NCI-H1105 (cell line): Measurements from ENCODE around the gene FGD4.
A peak's percentile ranks its signal among the peaks of the same experiment; 100 is the strongest.

Experiments
- DNase-seq: peaks from one replicate; lab custom pipeline; 2025; lab: John Stamatoyannopoulos, UW

The FGD4 gene

DNA sequence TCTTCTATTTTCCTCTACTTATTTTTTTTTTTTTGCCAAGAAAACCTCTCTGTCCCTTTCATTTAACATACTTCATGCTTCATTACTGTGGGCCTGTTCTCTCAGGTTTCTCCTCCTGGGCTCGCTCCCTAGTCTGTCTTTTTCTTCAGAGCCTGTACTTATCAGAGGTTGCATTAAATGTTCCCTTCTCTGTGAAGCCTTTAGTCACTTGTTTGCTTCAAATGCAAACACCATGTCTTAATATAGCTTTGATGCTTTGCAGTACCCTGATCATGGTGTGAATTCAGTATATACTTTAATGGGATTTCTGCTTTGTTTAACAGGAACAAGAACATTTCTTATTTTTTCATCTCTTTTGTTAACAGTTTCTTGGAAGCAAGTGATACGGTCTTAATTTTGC is 207.1 kb downstream of the FGD4 start:
- DNase-seq = no peak

DNA sequence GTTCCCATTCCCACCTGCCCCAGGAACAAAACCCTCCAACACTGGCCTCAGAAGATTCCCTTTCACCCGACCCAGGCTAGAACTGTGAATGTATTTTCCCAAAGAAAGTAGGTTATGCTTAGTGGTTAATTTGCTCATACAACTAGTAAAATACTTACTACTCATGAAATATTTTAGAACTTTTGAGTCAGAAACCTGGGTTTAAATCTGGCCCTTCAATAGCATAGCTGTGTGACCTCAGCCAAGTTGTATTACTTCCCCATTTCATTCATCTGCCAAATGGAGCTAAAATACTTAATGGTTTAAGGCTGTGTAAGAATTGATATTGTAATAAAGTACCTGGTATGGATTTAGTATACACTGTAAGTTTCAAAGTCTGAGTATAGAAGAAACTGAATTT is 210.6 kb downstream of the FGD4 start:
- DNase-seq = no peak

DNA sequence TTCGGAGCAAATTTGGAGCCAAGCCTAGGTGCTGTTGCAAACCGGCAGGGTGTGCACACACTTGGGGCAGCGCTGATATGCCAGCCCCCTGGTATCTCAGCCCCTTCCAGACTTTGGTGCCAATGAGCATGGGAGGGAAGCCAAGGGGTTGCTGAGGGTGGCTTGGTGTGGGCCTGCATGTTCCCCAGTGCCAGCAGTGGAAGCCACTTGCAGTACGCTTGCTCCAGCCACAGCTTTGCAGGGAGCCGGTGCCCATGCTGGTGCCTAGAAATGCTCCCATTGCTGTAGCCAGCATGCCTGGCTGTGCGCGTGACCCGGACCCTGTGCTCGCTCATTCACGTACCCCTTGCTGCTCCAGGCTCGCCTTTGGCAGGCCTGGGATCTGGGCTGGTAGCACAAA is 212.6 kb downstream of the FGD4 start:
- no peak for DNase-seq

DNA sequence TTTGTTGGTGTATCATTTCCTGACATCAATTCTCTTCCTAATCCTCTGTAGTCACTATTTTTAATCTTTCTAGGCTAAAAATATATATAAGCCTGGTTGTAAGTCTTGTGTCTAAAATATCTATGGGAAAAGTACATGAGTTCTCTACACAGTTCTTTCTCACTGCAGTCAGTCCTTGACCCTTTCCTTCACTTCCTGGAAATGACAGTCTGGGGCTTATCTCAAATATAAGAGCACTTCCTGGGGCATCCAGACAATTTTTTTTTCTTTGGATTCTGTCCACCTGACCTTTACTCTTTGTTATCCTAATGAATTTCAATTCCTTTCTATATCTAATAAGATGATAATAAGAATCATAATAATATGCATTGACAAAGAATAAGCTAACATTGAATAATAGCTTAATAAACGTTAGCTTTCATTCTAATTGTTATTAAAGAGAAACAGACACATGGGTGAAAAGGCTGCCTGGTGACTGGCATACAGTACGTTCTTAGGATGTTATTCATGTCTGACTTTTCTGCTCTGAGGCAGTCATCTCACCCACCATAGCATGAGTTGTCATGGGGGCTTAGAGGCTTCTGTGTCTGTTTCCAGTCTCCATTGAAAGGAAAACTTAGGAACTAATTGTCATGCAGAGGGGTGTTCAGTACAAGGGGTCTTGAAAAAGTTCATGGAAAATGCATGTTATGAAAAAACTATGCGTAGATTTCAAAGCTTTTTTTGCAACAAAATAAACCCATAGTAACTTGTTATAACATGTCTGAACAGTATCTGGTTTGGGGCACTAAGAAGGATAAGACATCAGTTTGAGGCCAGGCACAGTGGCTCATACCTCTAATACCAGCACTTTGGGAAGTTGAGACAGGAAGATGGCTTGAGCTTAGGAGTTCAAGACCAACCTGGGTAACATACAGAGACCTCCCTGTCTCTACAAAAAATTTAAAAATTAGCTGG is 213.6 kb downstream of the FGD4 start:
- DNase-seq = no peak

DNA sequence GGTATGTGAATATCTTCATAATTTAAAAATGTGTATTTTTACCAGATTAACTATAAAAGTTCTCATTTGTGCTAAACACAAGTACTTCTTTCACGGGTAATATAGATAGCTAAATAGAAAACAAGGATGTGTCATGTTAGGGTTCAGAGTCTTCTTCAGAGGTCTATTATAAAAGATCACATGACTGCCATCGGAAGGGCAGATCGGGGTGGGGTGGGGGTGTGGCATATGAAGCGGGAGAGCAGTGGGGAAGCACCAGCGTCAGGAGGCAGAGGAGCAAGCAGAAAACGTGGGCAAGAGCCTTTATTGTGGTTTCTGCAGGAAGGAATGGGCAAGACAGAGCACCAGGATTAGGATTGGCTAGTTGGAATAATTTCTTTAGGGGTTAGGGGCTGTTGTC is 216.1 kb downstream of the FGD4 start:
- no peak for DNase-seq

DNA sequence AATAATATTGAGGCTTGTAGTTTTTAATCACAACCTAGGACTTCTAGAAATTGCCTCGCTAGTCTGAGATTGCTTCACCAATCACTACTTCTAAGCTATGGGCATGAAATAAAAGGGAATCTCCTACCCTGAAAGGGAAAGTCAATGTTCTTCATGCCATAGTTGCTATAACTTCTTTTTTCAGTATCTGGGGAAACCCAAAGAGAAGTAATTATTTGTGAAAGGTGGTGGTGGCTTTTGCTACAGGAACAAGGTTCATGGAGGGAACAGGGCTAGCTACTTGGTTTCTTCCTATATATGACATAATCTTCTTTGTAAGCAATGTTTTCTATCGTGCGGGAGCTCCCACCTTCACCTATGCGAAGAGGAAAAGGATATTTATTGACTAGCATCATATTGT is 218.2 kb downstream of the FGD4 start:
- no peak for DNase-seq

DNA sequence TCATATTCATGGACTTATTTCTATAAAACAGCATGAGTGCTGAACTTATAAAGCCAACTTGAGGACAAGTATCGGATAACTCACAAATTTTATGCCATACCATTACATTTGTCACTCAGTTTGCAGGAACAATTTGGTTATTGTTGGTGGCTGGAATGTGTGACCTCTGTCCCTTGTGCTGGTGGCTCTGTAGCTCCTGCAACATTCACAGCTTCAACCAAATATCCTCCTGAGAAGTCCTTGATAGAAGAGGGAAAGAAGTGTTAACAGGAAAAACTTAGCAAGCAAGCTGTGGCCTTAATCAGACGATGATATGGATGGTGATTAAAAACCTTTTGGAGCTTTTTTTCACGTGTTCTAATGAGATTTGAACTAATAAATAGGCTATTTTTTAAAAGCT is 218.8 kb downstream of the FGD4 start:
- DNase-seq = no peak

DNA sequence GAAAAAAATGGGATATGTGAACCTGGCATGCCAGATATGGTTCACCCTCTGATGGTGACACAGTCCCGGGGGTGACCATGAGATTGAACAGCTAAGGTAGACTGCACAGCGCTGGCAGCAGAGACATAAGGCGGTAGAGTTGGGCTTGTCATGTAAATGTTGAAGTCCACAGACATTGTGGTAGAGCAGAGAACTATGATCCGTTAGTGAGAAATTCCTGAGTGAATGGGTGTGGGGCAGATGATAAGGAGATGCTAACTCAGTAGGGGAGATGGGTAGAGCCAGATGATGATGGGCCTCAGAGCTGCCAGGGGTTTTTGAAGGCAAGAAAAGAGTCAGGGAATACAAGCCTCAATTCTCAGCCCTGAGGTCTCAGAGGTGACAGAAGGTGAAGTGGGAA is 228.6 kb downstream of the FGD4 start:
- DNase-seq = no peak

DNA sequence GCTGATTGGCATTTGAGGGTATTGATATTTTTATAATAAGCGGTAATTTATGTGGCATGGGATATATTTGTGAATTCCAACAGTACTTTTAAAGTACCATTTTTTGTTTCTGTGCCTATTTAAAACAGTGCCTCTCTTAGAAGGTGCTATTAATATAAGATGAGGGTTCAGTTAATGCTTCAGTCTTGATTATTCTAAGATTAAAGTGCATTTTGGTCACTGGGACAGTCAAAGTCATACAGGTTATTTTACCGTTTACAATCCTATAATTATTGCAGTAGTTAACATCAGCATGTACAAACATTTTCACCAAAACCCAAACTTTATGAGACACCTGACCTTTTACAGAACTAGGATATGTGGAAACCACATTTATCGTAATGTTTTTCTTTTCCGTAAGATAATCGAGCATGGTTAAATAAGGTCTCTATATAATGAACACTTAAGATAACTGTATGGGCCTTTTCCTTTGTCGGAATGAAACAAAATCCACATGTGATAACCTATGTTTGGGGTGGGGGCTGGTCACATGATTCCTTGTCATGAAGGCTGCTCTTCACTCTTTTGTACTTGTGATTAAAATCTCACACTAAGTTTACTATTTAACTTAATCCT is 242.0 kb downstream of the FGD4 start:
- DNase-seq = no peak

DNA sequence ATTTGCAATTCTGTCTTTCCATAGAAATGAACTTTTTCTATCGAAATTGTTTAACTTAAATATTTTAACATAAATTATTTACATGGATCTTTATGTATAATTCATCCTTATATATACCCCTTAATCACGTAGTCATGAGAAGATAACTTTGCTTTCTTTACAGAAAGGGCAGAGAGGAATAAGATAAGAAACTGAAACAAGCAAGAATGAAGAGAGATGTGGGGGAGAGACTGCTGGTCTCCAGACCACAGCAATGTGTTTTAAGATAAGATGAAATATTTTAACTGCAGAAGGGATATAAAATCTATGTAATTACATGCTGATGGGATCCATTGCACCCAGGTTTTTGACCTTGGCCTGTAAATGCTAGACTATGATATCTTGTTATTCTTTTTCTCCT is 245.1 kb downstream of the FGD4 start:
- no peak for DNase-seq

DNA sequence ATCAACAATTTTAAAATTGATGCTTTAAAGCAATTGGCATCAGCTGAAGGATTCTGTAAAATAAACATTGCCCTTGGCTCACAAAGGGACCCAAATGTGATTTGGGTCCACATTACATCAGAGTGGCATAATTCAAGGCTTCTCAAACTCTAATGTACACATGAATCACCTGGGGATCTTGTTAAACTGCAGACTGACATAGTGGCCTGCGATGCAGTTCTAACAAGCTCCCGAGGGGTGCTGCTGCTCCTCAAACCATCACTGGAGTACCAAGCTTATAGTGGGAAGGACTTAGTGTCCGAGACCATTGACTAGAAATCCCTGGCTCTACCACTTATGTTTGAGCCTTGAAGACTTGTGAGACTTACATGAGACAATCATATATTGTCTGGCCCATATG is 247.9 kb downstream of the FGD4 start:
- DNase-seq = no peak

DNA sequence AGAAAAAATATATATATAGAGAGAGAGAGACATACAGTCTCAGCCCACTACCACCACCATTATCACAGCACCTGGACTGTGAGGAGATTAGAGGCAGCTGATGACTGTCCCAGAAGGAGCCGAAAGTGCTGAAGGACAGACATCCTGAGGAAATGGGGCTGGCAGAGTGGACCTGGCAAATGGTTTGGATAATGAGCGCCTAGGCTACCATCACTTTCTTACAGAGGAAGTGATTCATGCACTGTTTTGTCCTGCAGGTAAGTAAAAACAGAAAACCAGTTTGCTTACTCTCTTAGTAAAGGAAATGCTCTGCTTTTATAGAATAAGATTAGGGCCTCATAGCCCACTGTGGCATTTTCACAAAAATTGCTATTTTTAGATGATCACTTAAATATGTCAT is 251.2 kb downstream of the FGD4 start:
- no peak for DNase-seq

DNA sequence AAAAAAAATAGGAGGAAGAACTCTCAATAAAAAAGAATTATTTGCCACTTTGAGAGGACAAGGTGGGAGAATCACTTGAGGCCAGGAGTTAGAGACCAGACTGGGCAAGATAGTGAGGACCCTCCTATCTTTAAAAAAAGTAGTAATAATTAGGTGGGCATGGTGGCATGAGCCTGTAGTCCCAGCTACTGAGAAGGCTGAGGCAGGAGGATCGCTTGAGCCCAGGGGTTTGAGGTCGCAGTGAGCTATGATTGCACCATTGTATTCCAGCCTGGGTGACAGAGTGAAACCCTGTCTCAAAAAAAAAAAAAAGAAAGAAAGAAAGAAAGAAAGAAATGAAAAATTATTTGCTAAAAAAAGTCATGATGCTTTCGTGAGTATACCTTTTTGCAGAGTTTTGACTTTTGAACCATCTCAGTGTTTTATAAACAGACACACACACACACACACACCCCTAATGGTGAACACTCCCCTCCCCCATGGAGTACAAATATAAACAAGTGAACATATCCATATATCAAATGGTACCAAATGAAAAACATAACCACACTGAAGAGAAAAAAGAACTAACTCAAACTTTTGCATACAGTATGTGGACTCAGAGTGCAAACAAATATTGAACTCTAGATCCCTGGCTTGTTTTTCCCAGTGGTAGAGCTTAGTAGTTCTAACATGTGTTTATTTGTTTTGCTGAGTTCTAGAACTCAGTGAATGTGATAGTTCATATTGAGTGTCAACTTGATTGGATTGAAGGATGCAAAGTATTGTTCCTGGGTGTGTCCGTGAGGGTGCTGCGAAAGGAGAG is 252.0 kb downstream of the FGD4 start:
- DNase-seq = no peak

DNA sequence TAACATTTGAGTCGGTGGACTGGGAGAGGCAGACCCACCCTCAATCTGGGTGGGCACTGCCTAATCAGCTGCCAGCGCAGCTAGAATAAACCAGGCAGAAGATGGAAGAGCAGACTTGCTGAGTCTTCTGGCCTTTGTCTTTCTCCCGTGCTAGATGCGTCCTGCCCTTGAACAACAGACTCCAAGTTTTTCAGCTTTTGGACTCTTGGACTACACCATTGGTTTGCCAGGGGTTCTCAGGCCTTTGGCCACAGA is 252.5 kb downstream of the FGD4 start:
- DNase-seq = no peak

DNA sequence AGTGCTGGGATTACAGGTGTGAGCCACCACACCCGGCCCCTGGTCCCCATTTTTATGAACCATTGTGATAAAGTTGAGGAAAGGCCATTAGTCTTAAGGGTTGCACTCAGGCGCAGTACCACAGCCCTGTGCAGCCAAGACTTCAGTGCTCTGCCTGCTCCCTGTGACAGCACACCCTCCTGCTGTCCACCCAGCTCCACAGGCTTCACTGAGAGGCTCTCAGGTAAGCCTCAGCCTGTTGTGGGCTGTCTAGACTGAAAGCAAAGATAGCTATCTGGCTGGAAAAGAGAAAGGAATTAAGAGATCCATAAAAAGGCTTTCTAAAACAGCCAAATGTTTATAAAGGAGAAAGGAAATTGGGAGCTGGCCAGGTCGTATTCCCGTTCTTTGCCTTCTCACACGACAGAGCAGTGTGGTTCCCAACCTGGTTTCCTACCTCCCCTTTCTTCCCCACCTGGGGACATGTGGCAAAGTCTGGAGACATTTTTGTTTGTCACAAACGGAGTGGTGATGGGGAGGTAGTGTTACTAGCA is 260.6 kb downstream of the FGD4 start:
- DNase-seq = no peak

DNA sequence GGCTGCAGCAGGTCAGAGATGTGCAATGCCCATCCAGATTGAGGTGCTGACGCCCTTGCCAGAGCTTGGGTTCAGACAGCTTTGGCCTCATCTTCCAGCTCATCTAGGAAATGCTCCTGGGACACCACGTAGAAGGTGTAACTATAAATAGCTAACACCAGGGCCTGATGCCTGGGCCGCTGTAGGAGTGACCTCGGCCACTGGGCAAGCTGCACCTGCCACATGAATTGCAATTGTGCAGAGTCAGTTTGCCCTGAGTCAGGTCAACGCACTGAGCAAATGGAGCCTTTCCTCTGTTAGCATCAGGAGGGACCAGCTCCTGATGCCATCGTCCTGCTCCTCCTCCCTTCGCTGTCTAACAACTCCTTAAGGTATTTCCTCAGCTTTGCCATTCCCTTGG is 262.3 kb downstream of the FGD4 start:
- no peak for DNase-seq

DNA sequence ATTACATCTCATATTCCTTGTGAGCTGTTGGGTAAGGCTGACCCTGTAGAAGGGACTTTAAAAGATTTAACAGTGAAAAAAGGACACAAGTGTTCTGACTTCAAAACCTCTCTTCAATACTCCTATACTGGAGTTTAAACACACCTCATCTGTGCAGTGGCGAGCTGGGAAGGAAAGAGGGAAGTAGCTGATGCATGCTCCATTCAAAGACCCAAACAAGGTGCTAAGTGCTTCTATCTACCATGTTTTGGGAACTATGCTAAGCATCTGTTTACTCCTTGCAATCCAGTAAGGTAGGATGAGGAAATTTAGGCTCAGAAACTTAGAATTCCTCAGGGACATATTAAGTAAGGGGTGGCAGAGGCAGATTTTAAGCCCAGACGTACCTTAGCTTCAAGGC is 263.3 kb downstream of the FGD4 start:
- no peak for DNase-seq

DNA sequence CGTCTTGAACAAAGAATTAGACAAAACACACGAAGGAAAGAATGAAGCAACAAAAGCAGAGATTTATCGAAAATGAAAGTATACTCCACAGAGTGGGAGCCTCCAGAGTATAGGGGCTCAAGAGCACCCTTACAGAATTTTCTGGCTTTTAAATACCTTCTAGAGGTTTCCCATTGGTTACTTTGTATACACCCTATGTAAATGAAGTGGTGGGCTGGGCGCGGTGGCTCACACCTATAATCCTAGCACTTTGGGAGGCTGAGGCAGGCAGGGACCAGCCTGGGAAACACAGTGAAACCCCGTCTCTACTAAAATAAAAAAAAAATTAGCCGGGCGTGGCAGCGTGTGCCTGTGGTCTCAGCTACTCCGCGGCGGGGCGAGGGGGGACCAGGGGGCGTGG is 266.7 kb downstream of the FGD4 start:
- no peak for DNase-seq

DNA sequence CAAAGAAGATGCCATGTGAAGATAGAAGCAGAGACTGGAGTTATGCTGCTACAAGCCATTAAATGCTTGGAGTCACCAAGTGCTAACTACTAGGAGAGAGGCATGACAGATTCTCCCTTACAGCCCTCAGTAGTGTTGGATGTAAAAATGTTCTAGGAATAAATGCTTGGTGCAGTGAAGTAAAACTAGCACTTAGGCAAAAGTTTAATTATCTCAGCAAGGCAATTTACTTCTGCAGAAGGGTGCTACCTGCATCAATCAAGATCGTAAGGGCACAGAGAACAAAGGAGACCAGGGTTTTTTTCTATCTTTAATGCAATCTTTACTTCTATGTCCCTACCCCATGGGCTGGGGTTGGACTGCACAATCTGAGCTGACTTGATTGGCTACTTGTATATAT is 270.2 kb downstream of the FGD4 start:
- DNase-seq = no peak

DNA sequence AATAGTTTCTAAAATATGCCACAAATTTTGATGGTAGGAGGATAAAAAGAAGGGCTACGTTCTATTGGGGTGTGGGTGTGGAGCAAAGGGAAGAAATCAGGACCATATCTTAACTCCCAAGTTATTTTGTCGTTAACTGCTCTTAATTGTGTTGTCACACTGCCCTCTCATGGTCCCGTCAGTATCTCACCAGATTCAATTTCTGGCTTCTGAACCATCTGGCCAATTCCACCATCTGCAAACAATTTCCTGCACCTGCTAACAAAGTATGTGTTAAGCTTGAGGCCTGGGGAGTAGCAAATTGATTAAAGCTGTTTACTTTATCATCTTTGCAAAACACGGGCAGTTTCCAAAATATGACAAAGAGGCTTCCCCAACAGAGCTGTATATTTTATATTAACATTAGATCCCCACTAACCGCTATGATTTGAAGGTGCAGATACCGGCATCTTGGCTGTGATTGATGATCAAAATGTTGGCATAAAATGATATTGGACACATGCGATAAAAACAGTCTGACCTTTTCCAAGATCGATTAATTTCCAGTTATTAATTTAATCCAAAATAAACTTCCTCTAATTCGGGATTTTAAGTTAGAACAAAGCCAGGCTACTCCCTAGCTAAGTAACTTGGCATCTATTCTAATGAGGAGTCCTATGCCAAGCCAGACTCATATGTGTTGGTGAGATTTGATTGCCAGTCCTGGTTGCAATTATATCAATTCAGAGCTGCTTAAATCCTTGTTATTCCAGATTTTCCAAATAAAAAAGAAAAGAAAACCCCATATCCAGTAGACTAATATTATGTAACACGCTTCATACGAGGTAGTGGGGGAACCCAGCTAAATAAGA is 272.8 kb downstream of the FGD4 start:
- DNase-seq = peak; percentile 64

DNA sequence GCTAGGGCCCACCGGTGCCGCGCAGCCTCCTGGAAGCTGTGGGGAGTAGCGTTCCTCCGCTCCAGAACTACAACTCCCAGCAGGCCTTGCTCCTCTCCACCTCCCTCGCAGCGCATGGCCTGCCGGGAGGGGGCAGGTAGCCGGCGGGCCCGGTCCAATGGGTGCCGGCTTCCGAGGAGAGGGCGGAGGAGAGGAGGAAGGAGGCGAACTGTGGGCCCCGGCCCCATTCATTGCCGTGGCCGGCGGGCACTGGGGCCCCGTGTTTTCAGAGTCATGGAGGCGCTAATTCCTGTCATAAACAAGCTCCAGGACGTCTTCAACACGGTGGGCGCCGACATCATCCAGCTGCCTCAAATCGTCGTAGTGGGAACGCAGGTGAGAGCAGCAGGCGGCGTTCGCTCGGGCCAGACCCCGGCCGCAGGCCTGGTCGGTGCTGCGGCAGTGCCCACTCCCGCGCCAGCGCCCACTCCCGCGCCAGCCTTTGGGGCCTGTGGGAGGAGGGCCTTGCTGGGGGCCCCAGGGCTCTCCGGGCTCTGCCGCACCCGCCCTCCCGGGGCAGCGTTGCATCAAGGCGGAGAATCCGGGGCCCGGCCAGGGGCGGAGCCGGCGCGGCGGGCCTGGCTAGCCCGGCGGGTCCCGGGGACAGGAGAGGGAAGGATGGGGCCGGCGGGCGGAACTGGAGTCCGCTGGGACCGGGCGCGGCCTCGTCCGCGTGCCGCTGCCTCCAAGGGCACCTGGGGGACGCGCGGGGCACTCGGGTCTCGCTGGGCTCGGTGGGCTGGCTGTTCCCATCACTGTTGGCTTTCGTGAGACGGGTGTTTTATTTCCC is 279.9 kb downstream of the FGD4 start, which contains the start of gene DNM1L:
DNM1L (plus strand) TSS at position 211 of the 829 bp plus-strand sequence; CDS start at position 274, 63 bp downstream.
- peak; percentile 99 for DNase-seq
